HS-27A (cell line): ENCODE data around the gene GSK3A.
A peak's percentile ranks its signal among the peaks of the same experiment; 100 is the strongest.

Experiments used
- DNase-seq: peaks from one replicate; pipeline ENCODE4 v3.0.0-alpha.2; 2012; ENCODE audit warnings: low read depth, missing footprints

GSK3A gene

DNA sequence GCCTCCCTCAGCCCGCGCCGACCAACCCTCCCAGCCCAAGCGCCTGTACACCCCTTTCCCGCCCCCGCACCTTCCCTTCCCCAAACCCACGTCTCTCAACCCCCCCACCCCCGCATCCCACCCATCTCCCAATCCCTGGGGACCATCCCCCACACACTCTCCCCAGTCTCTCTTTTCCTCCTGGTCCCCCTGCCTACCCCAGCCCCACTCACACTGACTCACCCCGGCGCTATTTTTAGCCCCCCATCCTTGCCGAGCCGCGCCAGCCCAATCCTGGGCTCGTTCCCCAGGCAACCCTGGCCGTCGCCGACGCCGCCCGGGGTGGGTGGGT, 38.4 kb upstream of the GSK3A start:
- DNase-seq = no peak

DNA sequence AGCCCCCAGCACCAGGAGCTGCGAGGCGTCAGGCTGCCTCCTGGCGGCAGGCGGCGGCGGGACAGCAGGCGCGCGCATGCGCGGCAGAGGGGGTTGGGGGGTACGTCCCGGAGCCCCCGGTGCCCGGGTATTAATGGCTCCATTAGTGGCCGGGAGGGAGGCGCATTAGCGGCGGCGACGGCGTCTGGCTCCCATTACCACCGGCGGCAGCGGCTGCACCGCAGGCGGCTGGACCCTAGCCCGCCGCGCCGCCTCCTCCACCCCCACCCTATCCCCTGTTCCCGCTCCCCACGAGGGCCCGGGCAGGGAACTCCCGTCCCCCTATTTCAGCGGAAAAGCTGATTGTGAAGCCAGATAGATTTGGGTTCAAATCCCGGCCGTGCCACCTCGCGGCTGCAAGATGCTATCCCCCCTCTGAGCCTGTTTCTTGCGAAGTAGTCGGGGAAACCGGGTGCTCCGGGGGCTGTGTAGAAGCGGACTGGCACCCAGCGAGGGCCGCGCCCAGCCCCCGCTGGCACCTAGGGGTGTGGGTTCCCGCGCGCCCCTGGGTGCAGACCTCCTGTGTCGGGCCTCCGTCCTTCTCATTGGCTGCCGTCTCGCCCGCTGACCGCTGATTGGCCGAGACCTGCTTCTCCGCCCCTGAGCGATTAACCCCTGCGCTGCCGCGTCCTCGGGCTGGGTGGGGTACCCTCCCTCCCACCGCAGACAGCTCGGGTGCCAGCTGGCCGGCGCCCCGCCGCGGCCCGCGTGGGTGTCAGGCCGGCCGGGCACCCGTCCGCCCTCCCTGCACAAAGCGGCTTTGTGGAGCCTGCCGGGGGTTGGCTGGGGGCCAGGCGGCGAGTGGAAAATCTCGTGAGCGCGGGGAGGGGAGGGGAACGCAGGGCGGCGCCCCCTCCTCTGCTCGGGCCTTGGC, 37.8 kb upstream of the GSK3A start:
- peak; percentile 96 for DNase-seq

DNA sequence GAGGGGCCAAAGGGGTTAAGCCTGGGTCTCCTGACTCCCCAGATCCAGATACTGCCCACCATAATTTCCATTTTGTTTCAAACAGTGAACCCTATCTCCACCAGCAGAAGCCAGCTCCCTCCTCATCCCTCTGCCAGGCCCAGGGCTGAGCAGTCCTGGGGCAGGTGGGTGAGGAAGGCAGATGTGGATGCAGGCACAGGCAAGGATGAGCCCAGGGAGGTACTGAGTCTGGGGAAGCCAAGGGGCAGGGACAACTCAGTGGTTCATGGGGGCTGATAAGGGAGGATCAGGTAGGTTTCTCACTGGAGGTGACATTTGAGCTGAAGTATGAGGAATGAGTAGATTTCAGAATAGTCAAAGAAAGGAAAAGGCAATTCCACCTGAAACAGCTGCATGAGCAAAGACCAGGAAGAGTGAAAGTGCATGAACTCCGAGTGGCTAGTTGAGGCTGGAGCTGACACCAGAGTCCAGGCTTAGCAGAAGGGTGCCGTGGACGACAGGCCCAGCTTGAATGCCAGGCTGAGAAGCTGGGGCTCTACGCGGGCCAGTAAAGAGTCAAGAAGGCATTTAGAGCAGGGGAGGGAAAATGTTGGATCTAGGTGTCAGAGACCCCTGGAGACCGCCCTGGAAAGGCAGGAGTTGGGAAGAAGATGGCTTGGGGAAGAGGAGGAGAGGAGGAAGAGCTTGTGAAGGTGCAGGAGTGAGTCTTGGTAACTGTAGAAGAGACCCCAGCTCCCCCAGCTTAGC, 36.9 kb upstream of the GSK3A start:
- no peak for DNase-seq

DNA sequence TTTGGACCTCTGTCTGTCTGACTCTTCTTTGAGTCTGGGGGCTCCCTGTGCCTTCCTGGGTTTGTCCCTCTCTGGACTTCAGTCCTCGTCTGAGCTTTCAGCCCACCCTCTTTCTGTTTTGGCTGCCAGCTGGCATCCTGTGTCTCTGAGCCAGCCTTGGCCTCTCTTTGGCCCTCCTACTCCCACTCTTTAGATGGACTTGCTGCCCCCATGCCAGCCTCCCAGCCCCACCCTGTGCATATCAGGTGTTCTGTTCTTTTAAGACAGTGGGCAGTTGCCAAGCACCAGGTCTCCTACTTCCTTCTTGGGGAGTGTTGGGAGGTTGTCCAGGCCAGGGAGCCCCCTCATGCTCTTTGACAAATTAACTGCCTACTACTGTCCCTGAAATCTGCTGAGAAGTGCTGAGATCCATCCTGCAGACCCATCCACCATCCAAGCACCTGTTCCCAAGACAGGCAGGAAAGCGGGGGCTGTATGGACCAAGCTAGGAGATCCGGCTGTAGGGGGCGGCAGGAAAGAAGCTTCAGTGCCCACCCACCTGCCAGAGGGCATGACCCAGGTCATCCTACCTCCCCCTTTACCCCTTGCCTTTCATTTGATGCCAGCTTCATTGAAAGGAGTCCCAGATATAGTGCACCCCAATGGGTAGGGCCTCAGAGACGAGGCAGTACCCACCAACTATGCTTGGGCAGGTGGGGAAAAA, 36.2 kb upstream of the GSK3A start:
- DNase-seq = no peak

DNA sequence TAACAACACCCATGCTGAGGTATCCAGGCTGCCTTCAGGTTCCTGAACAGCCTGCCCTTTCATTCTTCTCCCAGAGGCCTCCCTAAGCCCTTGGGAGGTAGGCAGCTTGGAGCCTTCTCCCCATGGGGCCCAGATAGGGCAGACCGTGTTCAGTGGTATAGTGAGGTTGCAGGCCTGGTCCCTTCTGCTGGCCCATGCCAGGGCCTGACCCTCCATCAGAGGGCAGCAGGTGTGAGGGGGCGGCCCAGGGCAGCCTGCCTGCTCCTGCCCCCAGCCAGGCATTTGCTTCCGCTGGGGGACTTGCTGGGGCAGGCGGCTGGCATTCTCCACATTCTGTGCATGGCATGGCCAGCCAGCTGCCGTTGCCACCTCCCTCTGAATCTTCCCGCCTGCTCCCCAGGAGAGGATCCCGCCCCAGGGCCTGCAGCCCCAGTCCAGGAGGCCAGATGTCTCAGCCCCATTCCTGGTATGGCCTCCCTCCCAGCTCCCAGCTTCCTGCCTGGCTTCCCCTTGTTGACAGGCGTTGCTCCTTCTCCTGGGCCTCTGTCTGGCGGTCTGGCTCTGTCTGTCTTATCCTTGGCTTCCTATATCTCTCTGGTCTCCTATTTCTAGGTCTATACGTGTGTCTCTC, 35.5 kb upstream of the GSK3A start:
- DNase-seq = no peak

DNA sequence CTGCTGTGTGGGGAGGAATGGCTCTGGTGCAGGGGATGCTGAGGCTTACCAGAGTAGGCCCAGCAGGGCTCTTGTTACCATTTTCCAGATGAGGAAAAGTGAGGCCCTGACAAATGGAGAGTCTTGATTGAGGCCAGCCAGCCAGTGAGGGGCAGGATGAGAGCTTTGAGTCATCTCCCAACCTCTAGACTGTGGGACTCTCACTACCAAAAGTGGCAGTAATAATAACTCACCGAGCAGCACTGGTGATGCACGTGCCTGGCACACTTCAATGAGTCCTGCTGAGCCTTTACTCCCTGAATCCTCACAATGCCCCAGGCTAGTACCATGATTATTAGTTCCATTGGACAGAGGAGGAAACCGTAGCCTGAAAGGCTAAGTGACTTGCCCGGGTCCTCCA, 34.4 kb upstream of the GSK3A start:
- DNase-seq = no peak

DNA sequence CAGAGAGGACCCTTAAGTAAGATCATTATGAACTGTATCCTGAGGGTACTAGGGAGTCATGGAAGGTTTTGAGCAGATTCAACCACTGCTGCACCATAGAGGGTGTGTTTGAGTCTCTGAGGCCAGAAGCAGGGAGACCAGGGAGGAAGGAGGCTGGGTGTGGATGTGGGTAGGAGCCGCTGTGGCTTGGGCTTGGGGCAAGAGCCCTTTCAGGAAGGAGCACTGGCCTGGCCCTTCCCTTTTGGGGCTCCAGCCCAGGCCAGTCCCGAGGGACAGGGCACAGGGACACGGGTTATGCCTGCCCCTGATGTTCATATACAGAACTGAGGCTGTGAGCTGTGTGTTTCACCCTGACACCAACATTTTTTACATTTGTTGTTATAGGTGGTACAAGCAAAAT, 33.9 kb upstream of the GSK3A start:
- DNase-seq = no peak

DNA sequence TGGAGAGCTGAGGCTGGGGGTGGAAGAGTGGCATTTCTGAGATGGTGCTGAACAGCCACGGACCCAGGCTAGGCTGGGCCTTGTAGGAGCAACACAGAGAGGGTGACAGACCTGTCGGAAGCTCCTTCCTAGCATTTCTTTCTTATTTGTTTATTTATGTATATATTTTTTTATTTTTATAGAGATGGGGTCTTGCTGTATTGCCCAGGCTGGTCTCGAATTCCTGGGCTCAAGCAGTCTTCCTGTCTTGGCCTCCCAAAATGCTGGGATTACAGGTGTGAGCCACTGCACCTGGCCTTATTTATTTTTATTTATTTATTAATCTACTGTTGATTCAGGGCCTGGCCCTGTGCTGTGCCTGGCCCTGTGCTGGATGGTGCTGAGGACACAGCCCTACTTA, 33.1 kb upstream of the GSK3A start:
- DNase-seq = no peak

DNA sequence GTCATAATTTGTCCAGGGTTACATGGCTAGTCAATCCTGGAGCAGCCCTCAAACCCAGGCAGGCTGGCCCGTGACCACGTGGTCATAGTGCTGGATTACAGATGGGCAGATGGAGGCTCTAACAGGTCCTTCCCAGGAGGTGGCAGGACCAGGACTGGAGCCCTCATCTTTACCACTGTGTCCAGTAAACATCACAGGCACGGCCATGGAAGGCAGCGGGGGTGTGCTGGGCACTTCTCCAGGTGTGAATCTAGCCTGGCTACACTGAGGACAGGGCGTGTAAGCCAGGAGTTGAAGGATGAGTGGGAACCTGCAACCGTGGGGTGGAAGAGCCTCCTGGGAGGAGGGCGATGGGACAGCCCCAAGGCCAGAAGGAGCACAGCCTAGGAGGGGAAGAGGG, 32.7 kb upstream of the GSK3A start:
- DNase-seq = no peak

DNA sequence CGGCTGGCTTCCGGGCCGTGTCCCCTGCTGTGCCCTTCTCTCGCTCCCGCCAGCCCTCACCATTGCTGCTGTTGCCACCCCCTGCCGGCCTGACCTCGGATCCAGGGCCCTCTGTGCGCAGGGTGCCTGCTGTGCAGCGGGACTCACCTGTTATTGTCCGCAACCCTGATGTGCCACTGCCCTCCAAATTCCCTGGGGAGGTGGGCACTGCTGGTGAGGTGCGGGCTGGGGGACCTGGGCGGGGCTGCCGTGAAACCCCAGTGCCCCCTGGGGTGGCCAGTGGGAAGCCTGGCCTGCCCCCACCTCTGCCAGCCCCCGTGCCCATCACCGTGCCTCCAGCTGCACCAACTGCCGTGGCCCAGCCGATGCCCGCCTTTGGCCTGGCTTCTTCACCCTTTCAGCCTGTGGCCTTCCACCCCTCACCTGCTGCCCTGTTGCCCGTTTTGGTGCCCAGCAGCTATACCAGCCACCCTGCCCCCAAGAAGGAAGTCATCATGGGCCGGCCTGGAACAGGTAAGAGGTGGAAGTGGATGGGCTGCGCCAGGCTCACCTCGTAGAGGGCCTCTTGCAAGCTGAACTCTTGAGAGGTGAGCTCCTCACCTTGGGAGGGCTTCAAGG, 31.8 kb upstream of the GSK3A start:
- DNase-seq = no peak

DNA sequence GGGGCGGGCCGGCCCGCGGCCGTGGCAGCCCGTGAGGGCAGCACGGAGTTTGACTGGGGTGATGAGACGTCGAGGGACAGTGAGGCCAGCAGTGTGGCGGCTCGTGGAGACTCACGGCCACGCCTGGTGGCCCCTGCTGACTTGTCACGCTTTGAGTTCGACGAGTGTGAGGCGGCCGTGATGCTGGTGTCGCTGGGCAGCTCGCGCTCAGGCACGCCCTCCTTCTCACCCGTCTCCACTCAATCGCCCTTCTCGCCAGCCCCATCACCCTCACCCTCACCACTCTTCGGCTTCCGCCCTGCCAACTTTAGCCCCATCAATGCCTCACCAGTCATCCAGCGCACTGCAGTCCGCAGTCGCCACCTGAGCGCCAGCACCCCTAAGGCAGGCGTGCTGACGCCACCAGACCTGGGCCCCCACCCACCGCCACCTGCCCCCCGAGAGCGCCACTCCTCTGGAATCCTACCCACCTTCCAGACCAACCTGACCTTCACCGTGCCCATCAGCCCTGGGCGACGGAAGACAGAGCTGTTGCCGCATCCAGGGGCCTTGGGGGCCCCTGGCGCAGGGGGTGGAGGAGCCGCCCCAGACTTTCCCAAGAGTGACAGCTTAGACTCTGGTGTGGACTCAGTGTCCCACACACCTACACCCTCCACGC, 31.1 kb upstream of the GSK3A start:
- DNase-seq = no peak

DNA sequence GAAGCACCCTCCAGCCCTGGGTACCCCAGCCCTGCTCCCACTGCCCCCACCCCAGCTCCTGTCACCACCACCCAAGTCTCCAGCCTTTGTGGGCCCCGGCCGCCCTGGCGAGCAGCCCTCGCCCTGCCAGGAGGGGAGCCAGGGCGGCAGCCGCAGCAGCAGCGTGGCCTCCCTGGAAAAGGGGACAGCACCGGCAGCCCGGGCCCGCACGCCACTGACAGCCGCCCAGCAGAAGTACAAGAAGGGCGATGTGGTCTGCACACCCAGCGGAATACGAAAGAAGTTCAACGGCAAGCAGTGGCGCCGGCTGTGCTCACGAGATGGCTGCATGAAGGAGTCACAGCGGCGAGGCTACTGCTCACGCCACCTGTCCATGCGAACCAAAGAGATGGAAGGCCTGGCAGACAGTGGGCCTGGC, 30.6 kb upstream of the GSK3A start:
- DNase-seq = no peak

DNA sequence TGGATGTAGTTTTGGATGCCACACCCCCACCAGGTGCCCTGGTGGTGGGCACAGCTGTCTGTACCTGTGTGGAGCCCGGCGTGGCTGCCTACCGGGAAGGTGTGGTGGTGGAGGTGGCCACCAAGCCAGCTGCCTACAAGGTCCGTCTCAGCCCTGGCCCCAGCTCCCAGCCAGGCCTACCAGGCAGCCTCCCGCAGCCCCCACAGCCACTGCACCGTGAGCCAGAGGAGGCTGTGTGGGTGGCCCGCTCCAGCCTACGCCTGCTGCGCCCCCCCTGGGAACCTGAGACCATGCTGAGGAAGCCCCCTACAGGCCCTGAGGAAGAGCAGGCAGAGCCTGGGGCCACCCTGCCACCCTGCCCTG, 30.1 kb upstream of the GSK3A start:
- DNase-seq = no peak

DNA sequence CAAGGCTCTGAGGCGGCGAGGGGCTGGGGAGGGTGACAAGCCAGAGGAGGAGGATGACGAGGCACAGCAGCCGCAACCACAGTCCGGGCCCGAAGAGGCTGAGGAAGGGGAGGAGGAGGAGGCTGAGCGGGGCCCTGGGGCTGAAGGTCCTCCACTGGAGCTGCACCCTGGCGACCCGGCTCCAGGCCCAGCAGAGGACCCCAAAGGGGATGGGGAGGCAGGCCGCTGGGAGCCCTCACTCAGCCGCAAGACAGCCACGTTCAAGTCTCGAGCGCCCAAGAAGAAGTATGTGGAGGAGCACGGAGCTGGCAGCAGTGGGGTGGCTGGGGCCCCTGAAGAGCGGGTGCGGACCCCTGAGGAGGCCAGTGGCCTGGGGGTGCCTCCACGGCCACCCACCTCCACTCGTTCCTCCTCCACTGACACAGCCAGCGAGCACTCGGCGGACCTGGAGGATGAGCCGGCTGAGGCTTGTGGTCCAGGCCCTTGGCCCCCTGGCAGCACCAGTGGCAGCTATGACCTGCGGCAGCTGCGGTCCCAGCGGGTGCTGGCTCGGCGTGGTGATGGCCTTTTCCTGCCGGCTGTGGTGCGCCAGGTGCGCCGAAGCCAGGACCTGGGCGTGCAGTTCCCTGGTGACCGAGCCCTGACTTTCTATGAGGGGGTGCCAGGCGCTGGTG, 29.6 kb upstream of the GSK3A start:
- no peak for DNase-seq

DNA sequence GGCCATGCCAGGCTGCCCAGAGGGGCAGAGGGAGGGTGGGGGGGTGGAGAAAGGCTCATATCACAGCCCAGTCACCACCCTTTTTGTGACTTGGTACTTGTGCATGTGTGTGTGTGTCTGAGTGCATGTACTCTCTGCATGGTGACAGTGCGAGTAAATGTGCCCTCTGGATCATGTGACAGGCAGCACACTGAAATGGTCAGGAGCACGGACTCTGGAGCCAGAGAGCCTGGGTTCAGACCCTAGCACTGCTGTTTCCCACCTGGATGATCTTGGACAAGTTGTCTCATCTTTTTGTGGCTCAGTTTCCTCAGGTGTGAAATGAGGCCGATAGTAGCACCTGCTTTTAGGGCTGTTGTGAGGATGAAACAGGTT, 28.6 kb upstream of the GSK3A start:
- no peak for DNase-seq

DNA sequence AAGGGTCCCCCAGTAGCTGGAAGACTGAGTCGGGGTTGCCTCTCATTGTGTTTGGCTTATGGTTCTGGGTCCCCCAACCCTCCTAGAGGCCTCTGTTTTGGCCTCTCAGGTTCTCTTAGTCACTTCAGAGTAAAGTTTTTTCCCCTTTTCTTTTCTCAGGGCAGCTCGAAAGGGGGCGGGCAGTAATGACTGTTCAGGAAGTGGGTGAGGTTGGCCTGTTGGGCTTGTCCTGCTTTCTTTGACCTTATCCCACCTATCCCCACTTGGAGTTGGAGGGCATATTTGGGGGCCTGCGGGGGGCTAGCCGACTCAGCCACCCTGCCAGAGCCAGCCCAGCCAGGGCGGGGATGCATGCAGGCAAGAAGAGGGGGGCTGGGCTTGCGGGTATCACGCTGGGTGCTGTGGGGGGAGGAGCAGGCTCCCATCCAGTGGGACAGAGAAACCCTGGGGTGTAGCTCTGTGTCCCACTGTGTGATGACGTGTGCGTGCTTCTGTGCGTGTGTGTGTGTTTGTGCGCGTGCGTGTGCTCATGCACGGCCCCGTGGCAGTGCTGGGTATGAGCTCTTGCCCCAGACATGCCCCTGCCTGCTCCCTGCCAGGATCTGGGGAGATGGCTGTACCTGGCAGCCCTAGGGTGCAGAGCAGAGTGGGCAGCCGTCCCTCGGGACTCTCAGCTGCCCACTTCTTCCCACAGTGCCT, 28.1 kb upstream of the GSK3A start:
- no peak for DNase-seq

DNA sequence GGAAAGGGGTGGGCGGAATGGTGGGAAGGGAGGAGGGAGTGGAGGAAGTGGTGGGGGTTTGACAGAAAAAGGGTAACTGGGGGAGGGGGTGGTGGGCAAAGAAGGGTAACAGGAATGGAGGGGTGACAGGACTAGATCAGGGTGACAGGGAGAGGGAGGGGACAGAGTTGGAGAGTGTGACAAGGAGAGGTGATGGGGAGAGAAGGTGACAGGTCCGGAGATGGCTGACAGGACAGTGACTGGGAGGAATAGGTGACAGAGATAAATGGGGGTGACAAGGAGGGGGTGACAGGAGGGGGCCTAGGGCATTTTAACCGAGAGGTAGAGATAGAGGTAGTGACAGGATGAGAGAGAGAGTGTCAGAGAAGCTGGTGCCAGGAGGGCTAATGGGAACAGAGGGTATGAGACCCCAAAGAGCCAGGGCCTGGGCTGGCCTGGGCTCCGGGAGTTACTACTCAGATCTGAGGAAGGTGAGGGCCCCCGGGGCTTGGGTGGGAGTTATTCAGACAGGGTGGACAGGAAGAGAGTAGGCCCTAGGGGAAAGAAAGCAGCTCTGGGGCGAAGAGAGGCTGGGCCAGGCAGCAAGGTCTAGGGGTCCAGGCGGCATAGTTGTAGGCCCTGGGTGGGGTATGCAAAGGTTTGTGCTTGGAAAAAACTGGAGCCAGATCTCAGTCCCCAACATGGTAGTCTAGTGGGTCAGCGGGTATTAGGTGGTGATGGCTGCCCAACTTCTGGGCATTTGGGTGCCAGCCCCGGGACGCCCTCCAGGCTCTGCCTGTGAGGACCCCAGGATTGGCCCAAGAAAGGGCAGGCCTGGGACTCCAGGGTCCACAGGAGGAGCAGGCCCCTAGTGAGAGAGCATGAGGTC, 27.3 kb upstream of the GSK3A start:
- no peak for DNase-seq

DNA sequence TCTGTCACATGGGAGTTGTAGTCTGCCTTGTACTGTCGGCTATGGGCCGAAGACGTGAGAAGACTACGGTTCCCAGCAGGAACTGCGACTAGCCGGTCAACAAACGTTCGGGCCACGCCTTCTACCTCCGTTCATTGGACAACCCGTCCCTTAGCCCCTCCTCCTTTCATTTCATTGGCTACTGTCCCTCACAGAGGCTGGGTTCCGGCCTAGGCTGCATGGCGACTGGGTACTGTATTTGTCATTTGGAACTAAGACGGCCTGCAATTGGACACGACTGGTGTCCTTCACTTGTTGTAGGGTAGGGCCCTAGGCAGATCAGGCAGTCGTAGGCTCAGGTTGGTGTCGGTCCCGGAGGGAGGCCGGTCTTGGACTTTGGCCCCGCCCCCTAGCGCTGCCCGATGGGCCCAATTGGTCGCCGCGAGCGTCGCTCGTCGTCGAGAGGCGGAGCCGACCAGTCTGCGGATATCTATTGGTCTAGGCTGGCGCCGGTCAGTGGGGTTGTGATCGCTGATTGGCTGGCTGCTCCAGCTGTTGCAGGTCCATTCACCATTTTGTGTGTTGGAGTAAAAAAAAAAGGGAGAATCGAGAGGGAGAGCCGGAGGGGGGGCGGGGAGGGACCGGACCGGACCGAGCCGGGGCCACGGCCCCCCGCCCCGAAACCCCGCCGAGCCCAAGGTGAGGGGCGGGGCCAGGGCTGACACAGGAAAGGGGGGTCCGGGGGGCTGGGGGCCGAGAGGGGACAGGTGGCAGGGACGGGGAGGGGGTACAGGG, 26.5 kb upstream of the GSK3A start, which contains the start of gene CIC:
CIC (plus strand) TSS at position 549 of the 774 bp plus-strand sequence. CDS start 2,532 bp downstream, outside the sequence.
- peak; percentile 100 for DNase-seq
